ENCODE data around the gene KLHL17.
"Not testable (repeated sequence)": the region's sequence is repeated elsewhere in the genome, so short reads cannot be mapped to it uniquely, and the experiment has no call there.

The KLHL17 gene

DNA sequence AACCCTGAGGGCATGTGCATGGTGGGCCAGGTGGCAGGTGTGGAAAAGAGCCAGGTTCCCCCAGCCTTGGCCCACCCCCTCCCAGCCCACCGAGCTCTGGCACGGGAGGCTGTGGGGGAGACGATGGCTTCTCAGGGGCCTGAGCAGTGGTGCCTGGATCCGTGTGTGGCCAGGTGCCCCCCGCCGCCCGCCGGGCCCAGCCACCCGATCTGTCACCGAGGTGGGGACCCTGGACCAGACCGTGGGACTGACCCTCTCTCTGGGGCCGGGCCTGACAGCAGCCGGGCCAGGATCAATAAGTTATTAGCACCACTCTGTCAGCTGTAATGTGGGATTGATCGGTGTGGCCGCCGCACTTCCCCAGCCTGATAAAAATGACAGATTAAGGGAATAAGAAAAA is 22.9 kb upstream of the KLHL17 start:
- DNase-seq: no peak

DNA sequence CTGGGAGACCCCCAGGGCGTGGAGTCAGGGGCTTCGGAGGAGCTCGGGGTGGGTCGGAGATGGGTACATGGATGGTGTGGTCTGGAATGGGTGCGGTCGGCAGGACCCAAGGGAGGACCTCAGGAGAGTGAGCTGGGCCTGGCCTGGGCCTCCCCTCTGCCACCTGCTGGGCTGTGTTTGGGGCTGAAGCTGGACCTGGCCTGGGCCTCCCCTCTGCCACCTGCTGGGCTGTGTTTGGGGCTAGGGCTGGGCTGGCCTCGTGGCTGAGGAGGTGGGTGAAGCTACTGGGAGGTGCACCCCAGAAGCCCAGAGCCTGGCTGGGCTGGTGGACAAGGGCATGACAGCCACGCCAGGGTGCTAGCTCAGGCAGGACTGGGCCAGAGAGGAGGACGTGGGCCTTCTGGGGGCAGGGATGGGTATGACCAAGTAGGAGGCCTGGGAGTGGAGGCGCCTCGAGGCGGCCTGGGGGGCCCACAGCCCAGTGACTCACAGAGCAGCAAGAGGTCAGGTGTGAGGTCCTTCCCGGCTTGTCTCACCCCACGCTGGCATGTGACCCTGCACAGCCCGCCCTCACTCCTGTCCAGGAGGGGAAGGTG is 22.2 kb upstream of the KLHL17 start:
- DNase-seq: no peak

DNA sequence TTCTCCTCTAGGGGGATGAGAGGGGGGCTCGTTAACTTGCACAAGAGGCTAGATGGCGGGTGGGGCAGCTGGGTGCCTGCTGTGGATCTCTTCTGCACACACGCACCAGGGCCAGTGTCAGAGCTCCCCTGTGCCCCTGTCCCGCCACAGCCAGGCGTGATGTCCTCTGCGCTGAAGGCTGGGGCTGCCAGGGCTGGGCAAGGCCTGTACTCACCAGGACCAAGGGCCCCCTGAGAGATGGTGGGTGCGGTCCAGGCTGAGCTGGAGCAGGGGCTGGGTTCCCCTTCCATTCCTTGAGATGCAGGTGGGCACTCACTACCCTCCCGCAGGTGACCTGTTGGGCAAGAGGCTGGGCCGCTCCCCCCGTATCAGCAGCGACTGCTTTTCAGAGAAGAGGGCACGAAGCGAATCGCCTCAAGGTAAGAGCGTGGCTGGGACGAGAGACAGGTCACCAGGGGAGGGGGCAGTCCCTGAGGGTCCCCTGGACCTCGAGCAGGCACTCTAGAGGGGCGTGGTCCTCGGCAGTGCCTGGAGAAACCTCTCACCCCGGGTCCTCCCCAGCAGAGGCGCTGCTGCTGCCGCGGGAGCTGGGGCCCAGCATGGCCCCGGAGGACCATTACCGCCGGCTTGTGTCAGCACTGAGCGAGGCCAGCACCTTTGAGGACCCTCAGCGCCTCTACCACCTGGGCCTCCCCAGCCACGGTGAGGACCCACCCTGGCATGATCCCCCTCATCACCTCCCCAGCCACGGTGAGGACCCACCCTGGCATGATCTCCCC is 21.5 kb upstream of the KLHL17 start:
- no peak for DNase-seq

DNA sequence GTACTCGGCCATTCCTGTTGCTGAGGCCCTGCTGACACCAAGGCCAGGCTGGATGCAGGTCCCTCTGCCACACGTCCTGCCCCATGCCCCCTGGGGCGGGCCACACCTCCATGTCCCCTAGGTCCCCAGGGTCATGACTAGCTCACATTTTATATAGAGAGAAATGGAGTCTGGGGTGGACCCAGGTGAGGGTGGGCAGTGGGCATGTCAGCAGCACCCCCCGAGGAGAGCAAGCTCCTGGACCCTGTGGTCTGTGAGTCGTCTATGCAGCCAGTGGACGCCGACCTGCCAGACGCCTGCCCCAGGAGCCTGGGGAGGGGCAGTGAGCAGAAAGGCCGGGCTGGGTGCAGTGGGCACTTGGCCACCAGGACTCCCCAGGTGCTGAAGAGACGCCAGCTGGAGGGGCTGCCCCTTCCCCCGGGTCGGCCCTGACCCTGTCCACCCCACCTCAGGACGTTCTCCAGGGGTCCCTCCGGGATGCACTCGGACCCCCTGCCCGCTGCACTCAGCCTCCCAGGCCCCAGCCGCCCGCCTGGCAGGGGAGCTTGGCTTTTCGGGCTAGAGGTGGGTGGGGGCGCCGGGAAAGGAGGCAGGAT is 20.8 kb upstream of the KLHL17 start:
- DNase-seq: no peak

DNA sequence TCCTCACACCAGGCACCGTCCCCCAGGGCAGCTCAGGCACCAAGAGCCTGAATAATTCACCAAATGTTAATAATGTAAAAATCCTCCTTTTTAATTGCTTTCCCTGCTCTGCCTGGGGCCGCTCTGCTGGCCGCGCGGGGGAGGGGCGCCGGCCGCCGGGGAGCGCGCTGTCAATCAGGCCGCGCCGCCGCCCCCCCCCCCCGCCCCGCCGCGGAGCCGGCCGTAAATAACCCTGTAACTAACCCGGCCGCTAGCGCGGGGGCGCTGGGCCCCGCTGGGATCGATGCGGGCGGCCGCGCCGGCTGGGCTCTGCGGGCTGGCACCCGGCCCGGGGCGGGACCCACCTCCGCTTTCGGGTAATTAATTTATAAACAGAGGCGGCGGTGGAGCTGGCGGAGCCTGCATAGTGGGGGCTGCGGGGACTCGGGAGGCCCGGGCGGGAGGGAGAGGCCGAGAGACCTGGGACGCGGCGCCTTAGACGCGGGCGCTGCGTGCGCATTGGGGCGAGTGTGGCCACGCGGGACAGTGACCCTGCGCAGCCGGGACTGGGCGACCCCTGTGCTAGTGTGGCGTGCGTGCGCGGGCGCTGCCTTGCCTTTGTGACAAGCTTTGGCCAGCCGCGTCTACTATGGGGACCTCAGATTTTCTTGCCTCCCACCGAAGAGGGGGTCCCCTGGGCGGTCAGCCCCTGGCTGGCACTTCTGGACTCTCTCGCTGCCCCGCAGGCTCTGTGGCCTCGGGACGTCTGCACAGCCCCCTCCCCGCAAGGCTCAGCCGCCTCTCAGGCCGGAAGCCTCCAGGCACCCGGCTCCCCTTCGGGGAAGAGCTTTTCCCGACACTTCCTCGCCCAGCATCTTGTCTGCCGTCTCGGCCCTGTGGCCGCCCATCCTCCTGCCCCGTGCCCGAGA is 20.0 kb upstream of the KLHL17 start:
- DNase-seq: peak; percentile 89

DNA sequence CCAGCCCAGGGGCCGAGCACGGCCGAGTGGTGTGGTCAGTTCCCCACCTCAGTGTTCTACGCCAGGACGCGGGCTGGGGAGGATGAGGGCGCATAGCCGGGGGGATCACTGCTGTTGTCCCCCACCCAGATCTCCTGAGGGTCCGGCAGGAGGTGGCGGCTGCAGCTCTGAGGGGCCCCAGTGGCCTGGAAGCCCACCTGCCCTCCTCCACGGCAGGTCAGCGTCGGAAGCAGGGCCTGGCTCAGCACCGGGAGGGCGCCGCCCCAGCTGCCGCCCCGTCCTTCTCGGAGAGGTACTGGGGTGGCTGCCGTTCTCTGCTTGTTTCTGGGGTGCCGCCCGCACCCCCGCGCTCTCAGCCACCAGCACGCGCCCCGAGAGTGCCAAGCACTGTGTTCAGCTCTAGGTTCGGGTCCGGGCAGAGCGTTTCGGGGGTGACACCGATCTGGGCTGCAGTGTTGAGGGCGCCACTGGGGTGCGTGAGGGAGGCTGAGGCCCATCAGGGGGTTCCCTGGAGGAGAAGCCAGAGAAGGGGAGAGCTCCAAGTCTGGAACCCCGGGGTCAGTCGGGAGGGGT is 19.3 kb upstream of the KLHL17 start:
- no peak for DNase-seq

DNA sequence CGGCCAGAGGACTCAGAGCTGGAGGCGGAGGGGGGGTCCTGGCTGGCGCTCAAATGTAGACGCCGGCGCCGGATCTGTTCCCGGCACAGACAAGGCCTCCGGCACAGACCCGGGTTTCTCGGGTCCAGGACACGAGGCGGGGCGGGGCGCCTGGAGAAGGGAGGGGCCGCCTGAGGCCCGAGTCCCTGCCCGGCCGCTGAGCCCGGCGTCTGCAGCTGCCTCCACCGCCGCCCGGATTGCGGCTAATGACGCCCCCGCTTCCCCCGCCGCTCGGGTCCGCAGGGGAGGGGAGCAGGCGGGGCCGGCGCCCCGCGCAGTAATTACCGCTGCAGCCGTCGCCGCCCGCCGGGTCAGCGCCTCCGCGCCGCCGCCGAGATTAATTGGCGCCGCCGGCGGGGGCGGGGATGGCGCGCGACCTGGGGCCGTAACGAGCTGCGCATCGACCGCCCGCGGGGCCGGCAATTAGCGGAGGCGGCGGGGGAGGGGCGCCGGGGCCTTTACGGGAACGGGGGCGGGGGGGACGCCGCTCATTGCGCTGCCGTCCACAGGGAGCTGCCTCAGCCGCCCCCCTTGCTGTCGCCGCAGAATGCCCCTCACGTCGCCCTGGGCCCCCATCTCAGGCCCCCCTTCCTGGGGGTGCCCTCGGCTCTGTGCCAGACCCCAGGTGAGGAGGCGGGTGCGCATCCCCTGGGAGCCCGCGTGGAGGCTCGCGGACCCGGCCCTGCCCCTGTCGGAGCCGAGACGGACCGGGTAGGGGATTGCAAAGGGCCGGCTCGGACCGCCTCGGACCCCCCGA is 18.6 kb upstream of the KLHL17 start:
- DNase-seq: peak; percentile 93

DNA sequence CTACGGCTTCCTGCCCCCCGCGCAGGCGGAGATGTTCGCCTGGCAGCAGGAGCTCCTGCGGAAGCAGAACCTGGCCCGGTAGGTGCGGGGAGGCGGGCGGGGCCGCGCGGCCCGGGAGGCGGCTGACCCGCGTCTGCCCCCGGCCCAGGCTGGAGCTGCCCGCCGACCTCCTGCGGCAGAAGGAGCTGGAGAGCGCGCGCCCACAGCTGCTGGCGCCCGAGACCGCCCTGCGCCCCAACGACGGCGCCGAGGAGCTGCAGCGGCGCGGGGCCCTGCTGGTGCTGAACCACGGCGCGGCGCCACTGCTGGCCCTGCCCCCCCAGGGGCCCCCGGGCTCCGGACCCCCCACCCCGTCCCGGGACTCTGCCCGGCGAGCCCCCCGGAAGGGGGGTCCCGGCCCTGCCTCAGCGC is 18.0 kb upstream of the KLHL17 start:
- no peak for DNase-seq

DNA sequence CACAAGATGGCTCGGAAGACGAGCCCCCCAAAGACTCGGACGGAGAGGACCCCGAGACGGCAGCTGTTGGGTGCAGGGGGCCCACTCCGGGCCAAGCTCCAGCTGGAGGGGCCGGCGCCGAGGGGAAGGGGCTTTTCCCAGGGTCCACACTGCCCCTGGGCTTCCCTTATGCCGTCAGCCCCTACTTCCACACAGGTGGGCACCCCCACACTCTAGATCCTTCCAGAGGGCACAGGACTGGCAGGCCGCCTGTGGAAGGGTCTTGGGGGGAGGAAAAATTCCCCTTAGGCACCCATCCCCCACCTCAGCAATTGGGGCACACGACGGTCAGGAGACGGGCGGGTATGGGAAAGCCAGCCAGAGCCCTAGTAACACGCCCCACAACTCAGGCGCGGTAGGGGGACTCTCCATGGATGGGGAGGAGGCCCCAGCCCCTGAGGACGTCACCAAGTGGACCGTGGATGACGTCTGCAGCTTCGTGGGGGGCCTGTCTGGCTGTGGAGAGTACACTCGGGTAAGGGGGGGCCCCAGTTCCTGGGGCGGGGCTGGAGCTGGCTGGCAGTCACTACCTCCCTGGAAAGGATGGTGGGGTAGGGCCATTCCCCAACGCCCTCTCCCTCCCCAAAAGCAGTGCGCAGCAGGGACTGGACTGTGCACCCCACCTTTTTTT is 17.4 kb upstream of the KLHL17 start:
- DNase-seq: peak; percentile 78

DNA sequence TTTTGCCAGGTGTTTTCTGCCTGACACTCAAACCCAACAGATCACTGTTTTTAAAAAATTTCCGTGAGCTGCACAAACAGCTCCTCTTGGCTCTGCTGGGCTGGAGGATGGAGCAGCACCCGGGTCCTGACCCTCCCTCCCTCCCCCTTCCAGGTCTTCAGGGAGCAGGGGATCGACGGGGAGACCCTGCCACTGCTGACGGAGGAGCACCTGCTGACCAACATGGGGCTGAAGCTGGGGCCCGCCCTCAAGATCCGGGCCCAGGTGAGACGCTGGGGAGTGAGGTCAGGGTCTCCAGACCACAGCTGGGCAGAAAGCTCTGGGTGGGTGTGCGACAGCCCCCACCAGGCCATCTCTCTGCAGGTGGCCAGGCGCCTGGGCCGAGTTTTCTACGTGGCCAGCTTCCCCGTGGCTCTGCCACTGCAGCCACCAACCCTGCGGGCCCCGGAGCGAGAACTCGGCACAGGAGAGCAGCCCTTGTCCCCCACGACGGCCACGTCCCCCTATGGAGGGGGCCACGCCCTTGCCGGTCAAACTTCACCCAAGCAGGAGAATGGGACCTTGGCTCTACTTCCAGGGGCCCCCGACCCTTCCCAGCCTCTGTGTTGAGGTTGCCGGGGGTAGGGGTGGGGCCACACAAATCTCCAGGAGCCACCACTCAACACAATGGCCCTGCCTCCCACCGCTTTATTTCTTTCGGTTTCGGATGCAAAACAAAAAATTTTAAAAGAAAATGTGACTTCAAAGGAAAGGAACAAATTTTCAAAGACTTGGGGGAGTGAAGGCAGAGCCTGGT is 16.6 kb upstream of the KLHL17 start:
- no peak for DNase-seq

DNA sequence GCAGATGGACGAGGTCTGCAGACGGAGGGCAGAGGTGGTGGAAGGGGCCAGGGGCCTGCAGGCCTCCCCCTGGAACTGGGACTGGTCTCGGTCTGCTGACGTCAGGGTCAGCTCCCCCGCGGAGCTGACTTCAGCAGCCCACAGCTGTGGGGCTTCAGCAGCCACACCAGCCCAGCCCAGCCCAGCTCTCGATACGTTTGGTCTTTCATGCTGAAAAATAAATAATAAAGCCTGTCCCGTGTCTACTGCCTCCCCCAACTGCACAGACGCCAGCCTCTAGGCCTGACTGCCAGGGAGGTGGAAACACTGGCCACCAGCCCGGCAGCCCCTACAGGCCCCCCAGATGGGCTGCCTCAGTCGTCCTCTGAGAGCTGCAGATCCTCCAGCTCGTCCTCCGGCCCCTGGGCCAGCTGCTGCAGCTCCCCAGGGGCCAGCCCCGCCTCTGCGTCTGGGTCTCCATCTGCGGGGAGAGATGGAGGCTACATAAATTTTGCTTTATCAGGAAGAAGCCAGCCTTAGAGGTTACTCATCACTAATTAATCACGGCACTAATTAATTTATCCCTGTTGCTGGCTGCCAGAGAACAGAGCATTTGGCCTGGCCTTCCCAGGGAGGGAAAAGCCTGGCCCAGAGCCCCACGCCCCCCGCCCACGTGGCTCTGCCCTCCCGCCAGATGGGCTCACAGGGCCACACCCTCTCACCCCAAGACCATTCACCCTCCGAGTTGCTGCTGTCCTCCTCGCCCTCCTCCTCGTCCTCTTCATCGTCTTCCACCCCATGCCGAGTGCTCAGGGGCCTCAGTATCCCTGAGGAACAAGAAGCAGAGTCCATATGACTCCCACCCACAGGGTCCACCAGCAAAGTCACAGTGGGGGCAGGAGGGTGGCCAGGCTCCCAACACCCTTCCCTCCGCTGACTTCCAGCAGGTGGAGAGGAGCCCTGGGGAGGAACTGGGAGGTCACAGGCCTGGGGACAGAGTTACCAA is 15.8 kb upstream of the KLHL17 start:
- DNase-seq: peak; percentile 74

DNA sequence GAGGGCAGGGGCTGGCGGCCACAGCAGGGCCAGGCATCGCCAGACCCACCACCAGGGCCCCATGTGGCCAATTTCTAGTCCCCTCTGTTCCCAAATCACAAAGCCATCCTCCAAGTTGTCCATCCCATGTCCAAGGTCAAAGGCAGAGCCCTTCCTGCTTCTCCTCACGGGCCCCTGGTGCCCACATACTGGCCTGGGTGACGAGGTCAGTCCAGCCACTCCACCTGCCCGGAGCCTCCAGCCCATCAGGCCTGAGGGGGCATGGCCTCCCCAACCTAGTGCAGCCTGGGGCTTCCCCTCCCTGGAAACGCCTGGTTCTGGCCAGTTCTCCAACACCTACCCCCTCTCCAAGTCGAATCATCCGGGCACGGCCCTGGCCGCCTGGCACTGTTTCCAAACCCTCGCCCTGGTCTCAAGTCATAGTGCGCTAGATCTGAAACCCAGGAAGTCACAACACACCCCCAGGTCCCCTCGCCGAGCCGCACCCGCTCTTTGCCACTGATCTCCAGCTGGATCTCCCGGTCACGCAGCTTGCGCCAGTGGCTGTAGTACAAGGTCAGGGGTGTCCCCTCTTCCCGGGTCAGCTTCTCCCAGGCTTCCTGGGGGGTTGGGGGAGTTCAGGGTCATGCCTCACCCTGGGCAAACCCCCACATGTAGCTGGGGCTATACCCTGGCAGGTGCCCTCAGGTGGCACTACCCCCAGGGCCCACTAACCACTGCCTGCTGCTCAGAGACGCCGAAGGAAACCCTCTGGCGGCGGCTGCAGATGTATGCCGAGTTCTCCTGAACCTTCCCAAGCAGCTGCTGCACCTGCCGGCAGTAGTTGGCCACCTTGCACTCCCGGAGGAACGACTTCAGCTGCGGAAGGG is 14.5 kb upstream of the KLHL17 start:
- DNase-seq: no peak

DNA sequence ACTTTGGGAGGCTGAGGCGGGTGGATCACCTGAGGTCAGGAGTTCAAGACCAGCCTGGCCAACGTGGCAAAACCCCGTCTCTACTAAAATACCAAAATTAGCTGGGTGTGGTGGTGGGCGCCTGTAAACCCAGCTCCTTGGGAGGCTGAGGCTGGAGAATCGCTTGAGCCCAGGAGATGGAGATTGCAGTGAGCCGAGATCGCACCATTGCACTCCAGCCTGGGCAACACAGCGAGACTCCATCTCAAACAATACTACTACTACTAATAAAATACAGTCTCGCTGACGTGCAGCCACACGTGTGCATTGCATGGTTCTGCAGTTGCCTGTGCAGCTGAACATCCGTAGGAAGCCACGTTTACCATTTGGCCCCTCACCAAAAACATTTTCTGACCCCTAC is 13.6 kb upstream of the KLHL17 start:
- not testable (repeated sequence) for DNase-seq

DNA sequence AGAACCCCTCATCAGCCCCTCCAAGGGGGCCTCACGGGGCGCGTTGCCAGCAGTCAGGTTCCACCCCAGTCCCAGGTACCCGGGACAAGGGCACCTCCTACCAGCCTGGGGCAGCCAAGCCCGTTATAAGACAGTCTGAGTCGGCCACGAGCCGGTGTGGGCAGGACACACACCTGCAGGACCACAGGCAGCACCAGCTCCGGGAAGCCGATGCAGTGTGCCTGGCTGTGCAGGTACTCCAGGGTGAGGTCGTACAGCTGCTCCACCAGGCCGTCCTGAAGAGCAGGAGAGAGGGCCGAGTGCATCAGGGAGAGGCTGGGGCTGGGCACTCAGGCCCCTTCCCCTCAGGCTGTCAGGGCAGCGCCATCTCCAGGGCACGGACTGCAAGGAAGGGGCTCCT is 12.4 kb upstream of the KLHL17 start:
- no peak for DNase-seq

DNA sequence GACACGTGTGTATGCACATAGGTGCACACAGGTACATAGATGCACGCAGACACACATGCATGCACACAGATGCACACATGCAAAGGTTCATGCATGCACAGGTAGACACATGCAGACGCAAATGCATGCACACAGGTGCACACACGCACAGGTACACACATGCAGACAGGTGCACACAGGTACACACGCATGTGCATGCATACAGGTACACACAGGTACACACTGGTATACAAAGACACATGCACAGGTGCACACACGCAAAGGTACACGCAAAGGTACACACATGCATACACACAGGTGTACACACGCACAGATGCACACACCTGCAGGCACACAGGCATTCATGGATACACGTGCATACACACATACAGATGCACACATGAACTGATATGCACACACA is 10.1 kb upstream of the KLHL17 start:
- no peak for DNase-seq

DNA sequence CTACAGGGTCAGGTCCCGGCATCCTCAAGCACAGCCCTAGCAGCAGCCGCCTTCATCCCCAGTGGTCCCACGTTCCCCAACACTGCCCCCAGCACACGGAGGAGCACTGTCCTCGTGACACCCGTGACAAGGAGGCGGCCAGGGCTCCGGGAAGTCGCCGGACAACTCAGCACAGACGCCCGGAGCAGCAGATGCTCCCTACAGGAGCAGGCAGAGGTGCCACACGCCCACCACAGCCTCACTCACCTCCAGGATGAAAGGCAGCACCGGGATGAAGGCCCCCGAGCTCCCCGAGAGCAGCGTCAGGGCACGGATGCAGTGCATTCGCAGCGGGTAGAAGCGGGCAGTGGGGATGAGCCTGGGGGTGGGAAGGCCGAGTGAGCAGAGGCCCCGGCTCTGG is 9.5 kb upstream of the KLHL17 start:
- DNase-seq: no peak

DNA sequence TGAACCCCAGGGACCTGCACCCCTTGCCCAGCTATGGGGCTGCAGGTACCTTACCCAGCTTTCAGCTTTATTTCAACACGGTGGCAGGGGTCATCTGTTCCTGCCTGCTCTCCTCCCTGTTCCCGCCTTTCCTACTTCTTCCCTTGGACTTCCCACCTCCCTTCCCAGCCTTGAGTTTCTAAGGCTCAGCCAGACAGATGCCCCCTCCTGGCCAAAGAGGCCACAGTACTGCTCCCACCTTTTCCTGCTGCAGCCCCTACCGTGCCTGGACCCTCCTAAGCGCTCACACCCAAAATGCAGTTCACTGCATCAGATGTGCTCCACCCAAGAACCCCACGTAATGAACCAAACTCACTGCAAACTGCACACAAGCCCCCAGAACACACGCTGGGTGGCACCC is 9.0 kb upstream of the KLHL17 start:
- no peak for DNase-seq

DNA sequence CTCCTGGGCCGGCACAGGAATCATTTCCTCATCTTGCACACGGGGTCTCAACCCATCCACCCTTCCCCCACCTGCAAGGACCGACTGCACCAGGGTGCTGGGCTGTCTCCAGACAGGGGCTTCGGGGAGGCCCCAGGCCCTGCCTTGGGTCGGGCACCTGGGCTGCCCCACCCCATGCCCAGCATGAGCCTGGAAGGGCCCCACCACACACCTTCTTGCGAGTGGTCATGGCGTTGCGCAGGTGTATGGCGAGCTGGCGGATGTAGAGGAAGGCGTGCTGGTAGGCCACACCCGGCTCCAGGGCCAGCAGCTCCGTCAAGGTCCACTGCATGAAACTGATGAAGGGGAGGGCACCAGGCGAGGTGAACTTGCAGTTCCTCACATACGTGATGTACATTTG is 8.2 kb upstream of the KLHL17 start:
- DNase-seq: no peak

All from fibroblast of skin of right quadriceps (primary cell).